HEK293 (cell line): ENCODE measurements around the gene MRPS31.
A peak's percentile ranks its signal among the peaks of the same experiment; 100 is the strongest.

ENCODE experiments used
- CTCF ChIA-PET: fragments of 350-600 bp; formaldehyde crosslinking; extraction: SDS; loops from one replicate; lab custom pipeline; 2021; ENCODE audit warnings: antibody characterized with exemption; lab: Yijun Ruan, JAX
- POLR2A ChIA-PET: fragments of 300-600 bp; formaldehyde crosslinking; extraction: SDS; loops from one replicate; lab custom pipeline; 2020; ENCODE audit warnings: antibody characterized with exemption, inconsistent platforms; lab: Yijun Ruan, JAX
- H3K27ac ChIP-seq: fragments of 200-500 bp; sonication (Bioruptor generic); 2 replicates; pipeline ENCODE4 v1.5.1; 2014; ENCODE audit warnings: low read depth, low read length, control low read depth, inconsistent platforms; ENCODE audit errors: extremely low read depth
- H3K36me3 ChIP-seq, 2 experiments: fragments of 200-500 bp in 1 of 2; sonication (Bioruptor generic) in 1 of 2; 1 replicate in 1 of 2; 2 replicates in 1 of 2; pipeline ENCODE4 v1.5.1; 2014 to 2017; ENCODE audit warnings: inconsistent platforms in 2 of 2, low read length in 2 of 2; ENCODE audit not compliant: control insufficient read depth in 2 of 2, insufficient read depth in 1 of 2
- H3K4me1 ChIP-seq: fragments of 200-500 bp; sonication (Bioruptor generic); 2 replicates; pipeline ENCODE4 v1.5.1; 2014; ENCODE audit warnings: mild to moderate bottlenecking, low read length, inconsistent platforms; ENCODE audit not compliant: control insufficient read depth, insufficient read depth
- H3K4me3 ChIP-seq: 2 replicates; pipeline ENCODE4 v1.5.1; 2011; ENCODE audit warnings: low read depth, mild to moderate bottlenecking, control low read depth, low read length, moderate library complexity
- H3K9me3 ChIP-seq: fragments of 200-500 bp; sonication (Bioruptor generic); 2 replicates; pipeline ENCODE4 v1.5.1; 2014; ENCODE audit warnings: low read depth, low read length, inconsistent platforms; ENCODE audit not compliant: control insufficient read depth, insufficient read depth
- EGR2 ChIP-seq: fragments of 450-650 bp; formaldehyde crosslinking; IDR thresholded peaks from 2 replicates; pipeline ENCODE4 v1.5.1; 2016; ENCODE audit warnings: low read depth, missing biosample characterization, missing genetic modification characterization
- GLI4 ChIP-seq: fragments of 450-650 bp; formaldehyde crosslinking; IDR thresholded peaks from 2 replicates; pipeline ENCODE4 v1.5.1; 2016; ENCODE audit warnings: missing biosample characterization, missing genetic modification characterization
- SP2 ChIP-seq: fragments of 450-650 bp; formaldehyde crosslinking; IDR thresholded peaks from 2 replicates; pipeline ENCODE4 v1.5.1; 2016; ENCODE audit warnings: missing biosample characterization, missing genetic modification characterization
- ZFP37 ChIP-seq: fragments of 450-650 bp; formaldehyde crosslinking; IDR thresholded peaks from 2 replicates; pipeline ENCODE4 v1.5.1; 2016; ENCODE audit warnings: missing biosample characterization, missing genetic modification characterization
- ZIC2 ChIP-seq: fragments of 450-650 bp; formaldehyde crosslinking; IDR thresholded peaks from 2 replicates; pipeline ENCODE4 v1.5.1; 2016; ENCODE audit warnings: missing biosample characterization, missing genetic modification characterization
- ZNF112 ChIP-seq: fragments of 450-650 bp; formaldehyde crosslinking; IDR thresholded peaks from 2 replicates; pipeline ENCODE4 v1.5.0; 2017; ENCODE audit warnings: missing biosample characterization, missing genetic modification characterization
- ZNF174 ChIP-seq: fragments of 450-650 bp; formaldehyde crosslinking; IDR thresholded peaks from 2 replicates; pipeline ENCODE4 v1.5.0; 2017; ENCODE audit warnings: missing biosample characterization, mild to moderate bottlenecking, missing genetic modification characterization
- ZNF184 ChIP-seq: fragments of 450-650 bp; IDR thresholded peaks from 2 replicates; pipeline ENCODE4 v1.5.1; 2018; ENCODE audit warnings: missing biosample characterization, mild to moderate bottlenecking, missing genetic modification characterization
- ZNF211 ChIP-seq: fragments of 450-650 bp; formaldehyde crosslinking; IDR thresholded peaks from 2 replicates; pipeline ENCODE4 v1.5.1; 2016; ENCODE audit warnings: low read depth, missing biosample characterization, missing genetic modification characterization
- ZNF26 ChIP-seq: fragments of 450-650 bp; formaldehyde crosslinking; IDR thresholded peaks from 2 replicates; pipeline ENCODE4 v1.5.1; 2016; ENCODE audit warnings: missing biosample characterization, missing genetic modification characterization
- ZNF404 ChIP-seq: fragments of 450-650 bp; formaldehyde crosslinking; IDR thresholded peaks from 2 replicates; pipeline ENCODE4 v1.5.1; 2017; ENCODE audit warnings: missing biosample characterization, missing genetic modification characterization
- ZNF501 ChIP-seq: fragments of 450-650 bp; formaldehyde crosslinking; IDR thresholded peaks from 2 replicates; pipeline ENCODE4 v1.5.1; 2016; ENCODE audit warnings: missing biosample characterization, missing genetic modification characterization
- ZNF585B ChIP-seq: fragments of 450-650 bp; formaldehyde crosslinking; IDR thresholded peaks from 2 replicates; pipeline ENCODE4 v1.5.1; 2016; ENCODE audit warnings: missing biosample characterization, missing genetic modification characterization
- ZNF692 ChIP-seq: fragments of 450-650 bp; formaldehyde crosslinking; IDR thresholded peaks from 2 replicates; pipeline ENCODE4 v1.5.1; 2016; ENCODE audit warnings: missing biosample characterization, missing genetic modification characterization
- ZNF76 ChIP-seq: fragments of 450-650 bp; formaldehyde crosslinking; IDR thresholded peaks from 2 replicates; pipeline ENCODE4; 2016; ENCODE audit warnings: low read depth, missing biosample characterization, missing genetic modification characterization, borderline replicate concordance
- TF ChIP-seq, protein P1 (sequence below): fragments of 450-650 bp; formaldehyde crosslinking; IDR thresholded peaks from 2 replicates; pipeline ENCODE4 v1.5.1; 2017; ENCODE audit warnings: missing biosample characterization, missing genetic modification characterization
- TF ChIP-seq, protein P2 (sequence below): fragments of 450-650 bp; formaldehyde crosslinking; IDR thresholded peaks from 2 replicates; pipeline ENCODE4 v1.5.1; 2016; ENCODE audit warnings: missing biosample characterization, missing genetic modification characterization
- TF ChIP-seq, protein P3 (sequence below): fragments of 450-650 bp; formaldehyde crosslinking; IDR thresholded peaks from 2 replicates; pipeline ENCODE4 v1.5.1; 2016; ENCODE audit warnings: missing biosample characterization, missing genetic modification characterization
- TF ChIP-seq, protein P4 (sequence below): fragments of 450-650 bp; formaldehyde crosslinking; IDR thresholded peaks from 2 replicates; pipeline ENCODE4 v1.5.1; 2016; ENCODE audit warnings: missing biosample characterization, missing genetic modification characterization
- TF ChIP-seq, protein P5 (sequence below): fragments of 450-650 bp; formaldehyde crosslinking; IDR thresholded peaks from 2 replicates; pipeline ENCODE4 v1.5.1; 2016; ENCODE audit warnings: missing biosample characterization, missing genetic modification characterization, borderline replicate concordance

The MRPS31 gene

DNA sequence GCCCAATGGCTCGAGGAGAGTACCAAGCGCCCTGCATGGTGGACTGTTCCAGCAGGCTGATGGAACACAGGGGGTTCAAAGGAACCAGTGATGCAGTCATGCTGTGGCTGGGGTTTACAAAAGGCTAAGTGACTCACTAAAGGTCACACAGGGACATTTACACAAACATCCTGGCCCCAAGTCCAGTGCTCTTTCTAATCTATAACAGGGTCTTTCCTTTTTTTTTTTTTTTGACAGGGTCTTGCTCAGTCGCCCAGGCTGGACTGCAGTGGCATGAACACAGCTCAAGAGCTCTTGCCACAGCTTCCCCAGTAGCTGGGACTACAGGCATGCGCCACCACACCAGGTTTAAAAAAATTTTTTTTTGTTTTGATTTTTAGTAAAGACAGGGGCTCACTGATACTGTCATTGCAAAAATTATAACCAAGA, 15.6 kb upstream of the MRPS31 start:
- ChIA-PET CTCF (no interaction called here), POLR2A (interaction anchor here (1.1 kb wide), 1 partner anchor 9 kb away, joined by 4 read pairs; no protein-coding TSS in a partner anchor)
- no peak overlapping the region for H3K27ac ChIP-seq
- TF ChIP-seq ZIC2 (tag by site-specific recombination) (peak; percentile 8; the same call in 1 of the 2 replicates), ZNF585B (no peak)
- no peaks in the 10 kb centered on the region for H3K9me3 ChIP-seq
- H3K36me3 ChIP-seq, result no peaks in the 10 kb centered on the region
- H3K4me1 ChIP-seq, result no peaks in the 10 kb centered on the region
- H3K4me3 ChIP-seq, result no peak overlapping the region

DNA sequence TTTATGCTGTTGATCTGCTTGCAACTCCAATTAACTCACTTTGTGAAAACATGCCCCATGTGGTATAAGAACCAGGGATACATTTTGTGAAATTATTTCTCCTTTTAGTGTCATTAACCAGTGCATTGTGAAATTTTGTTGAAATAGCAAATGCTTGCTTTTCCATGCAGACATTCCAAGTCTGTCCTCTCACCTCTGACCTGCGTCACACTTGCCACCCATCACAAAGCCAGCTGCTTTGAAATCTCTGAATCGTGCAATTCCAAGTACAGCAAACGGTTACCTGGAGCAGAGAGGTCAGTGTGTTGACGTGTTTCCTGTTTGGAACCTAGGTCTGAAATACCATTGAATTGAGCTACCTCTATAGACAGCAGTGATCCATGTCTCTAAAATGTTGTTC, 13.6 kb upstream of the MRPS31 start:
- ChIA-PET POLR2A (no interaction called here), CTCF (no interaction called here)

More for the DNA sequence above, 13.6 kb upstream of the MRPS31 start:
- TF ChIP-seq ZNF174, result no peak
- no peak for TF ChIP-seq EGR2
- TF ChIP-seq, protein P1, sequence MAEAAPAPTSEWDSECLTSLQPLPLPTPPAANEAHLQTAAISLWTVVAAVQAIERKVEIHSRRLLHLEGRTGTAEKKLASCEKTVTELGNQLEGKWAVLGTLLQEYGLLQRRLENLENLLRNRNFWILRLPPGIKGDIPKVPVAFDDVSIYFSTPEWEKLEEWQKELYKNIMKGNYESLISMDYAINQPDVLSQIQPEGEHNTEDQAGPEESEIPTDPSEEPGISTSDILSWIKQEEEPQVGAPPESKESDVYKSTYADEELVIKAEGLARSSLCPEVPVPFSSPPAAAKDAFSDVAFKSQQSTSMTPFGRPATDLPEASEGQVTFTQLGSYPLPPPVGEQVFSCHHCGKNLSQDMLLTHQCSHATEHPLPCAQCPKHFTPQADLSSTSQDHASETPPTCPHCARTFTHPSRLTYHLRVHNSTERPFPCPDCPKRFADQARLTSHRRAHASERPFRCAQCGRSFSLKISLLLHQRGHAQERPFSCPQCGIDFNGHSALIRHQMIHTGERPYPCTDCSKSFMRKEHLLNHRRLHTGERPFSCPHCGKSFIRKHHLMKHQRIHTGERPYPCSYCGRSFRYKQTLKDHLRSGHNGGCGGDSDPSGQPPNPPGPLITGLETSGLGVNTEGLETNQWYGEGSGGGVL, result no peak
- TF ChIP-seq, protein P2, sequence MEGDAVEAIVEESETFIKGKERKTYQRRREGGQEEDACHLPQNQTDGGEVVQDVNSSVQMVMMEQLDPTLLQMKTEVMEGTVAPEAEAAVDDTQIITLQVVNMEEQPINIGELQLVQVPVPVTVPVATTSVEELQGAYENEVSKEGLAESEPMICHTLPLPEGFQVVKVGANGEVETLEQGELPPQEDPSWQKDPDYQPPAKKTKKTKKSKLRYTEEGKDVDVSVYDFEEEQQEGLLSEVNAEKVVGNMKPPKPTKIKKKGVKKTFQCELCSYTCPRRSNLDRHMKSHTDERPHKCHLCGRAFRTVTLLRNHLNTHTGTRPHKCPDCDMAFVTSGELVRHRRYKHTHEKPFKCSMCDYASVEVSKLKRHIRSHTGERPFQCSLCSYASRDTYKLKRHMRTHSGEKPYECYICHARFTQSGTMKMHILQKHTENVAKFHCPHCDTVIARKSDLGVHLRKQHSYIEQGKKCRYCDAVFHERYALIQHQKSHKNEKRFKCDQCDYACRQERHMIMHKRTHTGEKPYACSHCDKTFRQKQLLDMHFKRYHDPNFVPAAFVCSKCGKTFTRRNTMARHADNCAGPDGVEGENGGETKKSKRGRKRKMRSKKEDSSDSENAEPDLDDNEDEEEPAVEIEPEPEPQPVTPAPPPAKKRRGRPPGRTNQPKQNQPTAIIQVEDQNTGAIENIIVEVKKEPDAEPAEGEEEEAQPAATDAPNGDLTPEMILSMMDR (tag by site-specific recombination), result no peak
- no peak for TF ChIP-seq ZNF26 (tag by site-specific recombination)
- TF ChIP-seq, protein P3, sequence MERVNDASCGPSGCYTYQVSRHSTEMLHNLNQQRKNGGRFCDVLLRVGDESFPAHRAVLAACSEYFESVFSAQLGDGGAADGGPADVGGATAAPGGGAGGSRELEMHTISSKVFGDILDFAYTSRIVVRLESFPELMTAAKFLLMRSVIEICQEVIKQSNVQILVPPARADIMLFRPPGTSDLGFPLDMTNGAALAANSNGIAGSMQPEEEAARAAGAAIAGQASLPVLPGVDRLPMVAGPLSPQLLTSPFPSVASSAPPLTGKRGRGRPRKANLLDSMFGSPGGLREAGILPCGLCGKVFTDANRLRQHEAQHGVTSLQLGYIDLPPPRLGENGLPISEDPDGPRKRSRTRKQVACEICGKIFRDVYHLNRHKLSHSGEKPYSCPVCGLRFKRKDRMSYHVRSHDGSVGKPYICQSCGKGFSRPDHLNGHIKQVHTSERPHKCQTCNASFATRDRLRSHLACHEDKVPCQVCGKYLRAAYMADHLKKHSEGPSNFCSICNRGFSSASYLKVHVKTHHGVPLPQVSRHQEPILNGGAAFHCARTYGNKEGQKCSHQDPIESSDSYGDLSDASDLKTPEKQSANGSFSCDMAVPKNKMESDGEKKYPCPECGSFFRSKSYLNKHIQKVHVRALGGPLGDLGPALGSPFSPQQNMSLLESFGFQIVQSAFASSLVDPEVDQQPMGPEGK (tag by site-specific recombination), result no peak
- TF ChIP-seq ZNF692 (tag by site-specific recombination), result no peak
- TF ChIP-seq ZNF112, result no peak
- TF ChIP-seq ZNF501 (tag by site-specific recombination), result no peak
- TF ChIP-seq ZNF404 (tag by site-specific recombination), result no peak
- TF ChIP-seq, protein P4, sequence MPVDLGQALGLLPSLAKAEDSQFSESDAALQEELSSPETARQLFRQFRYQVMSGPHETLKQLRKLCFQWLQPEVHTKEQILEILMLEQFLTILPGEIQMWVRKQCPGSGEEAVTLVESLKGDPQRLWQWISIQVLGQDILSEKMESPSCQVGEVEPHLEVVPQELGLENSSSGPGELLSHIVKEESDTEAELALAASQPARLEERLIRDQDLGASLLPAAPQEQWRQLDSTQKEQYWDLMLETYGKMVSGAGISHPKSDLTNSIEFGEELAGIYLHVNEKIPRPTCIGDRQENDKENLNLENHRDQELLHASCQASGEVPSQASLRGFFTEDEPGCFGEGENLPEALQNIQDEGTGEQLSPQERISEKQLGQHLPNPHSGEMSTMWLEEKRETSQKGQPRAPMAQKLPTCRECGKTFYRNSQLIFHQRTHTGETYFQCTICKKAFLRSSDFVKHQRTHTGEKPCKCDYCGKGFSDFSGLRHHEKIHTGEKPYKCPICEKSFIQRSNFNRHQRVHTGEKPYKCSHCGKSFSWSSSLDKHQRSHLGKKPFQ, result no peak
- TF ChIP-seq ZFP37, result no peak
- no peak for TF ChIP-seq ZNF76
- no peak for TF ChIP-seq SP2
- TF ChIP-seq GLI4 (tag by site-specific recombination), result no peak
- no peak for TF ChIP-seq ZNF211
- TF ChIP-seq ZNF184 (tag by site-specific recombination), result no peak
- TF ChIP-seq, protein P5, sequence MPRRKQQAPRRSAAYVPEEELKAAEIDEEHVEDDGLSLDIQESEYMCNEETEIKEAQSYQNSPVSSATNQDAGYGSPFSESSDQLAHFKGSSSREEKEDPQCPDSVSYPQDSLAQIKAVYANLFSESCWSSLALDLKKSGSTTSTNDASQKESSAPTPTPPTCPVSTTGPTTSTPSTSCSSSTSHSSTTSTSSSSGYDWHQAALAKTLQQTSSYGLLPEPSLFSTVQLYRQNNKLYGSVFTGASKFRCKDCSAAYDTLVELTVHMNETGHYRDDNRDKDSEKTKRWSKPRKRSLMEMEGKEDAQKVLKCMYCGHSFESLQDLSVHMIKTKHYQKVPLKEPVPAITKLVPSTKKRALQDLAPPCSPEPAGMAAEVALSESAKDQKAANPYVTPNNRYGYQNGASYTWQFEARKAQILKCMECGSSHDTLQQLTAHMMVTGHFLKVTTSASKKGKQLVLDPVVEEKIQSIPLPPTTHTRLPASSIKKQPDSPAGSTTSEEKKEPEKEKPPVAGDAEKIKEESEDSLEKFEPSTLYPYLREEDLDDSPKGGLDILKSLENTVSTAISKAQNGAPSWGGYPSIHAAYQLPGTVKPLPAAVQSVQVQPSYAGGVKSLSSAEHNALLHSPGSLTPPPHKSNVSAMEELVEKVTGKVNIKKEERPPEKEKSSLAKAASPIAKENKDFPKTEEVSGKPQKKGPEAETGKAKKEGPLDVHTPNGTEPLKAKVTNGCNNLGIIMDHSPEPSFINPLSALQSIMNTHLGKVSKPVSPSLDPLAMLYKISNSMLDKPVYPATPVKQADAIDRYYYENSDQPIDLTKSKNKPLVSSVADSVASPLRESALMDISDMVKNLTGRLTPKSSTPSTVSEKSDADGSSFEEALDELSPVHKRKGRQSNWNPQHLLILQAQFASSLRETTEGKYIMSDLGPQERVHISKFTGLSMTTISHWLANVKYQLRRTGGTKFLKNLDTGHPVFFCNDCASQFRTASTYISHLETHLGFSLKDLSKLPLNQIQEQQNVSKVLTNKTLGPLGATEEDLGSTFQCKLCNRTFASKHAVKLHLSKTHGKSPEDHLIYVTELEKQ (tag by site-specific recombination), result no peak
- H3K4me1 ChIP-seq, result no peaks in the 10 kb centered on the region
- H3K9me3 ChIP-seq, result no peaks in the 10 kb centered on the region
- H3K27ac ChIP-seq, result no peak overlapping the region
- no peaks in the 10 kb centered on the region for H3K36me3 ChIP-seq
- H3K4me3 ChIP-seq, result no peak overlapping the region
